ENCODE data around the gene OR10K1. TPM values are rescaled to one million over a fixed set of nuclear protein-coding genes. Genes with fewer than 3 reads are reported as not detected.

OR10K1 gene
- total and polyA plus RNA-seq, 11 donors, result not detected

DNA sequence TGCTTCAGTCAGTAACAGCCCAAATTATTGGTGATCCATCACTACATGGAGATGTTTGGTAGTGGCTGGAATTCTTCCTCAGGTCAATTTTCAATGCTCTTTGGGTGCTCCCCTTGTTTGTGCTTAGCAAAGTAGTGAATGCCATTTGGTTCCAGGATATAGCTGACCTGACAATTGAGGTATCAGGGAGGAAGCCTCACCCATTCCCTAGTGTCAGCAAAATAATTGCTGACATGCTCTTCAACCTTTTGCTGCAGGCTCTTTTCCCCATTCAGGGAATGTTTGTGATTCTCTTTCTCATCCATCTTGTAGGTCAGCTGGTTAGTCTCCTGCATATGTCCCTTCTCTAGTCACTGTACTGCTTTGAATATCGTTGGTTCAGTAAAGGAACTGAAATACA, 7.1 kb upstream of the OR10K1 start:
- TF ChIP-seq, protein P1, sequence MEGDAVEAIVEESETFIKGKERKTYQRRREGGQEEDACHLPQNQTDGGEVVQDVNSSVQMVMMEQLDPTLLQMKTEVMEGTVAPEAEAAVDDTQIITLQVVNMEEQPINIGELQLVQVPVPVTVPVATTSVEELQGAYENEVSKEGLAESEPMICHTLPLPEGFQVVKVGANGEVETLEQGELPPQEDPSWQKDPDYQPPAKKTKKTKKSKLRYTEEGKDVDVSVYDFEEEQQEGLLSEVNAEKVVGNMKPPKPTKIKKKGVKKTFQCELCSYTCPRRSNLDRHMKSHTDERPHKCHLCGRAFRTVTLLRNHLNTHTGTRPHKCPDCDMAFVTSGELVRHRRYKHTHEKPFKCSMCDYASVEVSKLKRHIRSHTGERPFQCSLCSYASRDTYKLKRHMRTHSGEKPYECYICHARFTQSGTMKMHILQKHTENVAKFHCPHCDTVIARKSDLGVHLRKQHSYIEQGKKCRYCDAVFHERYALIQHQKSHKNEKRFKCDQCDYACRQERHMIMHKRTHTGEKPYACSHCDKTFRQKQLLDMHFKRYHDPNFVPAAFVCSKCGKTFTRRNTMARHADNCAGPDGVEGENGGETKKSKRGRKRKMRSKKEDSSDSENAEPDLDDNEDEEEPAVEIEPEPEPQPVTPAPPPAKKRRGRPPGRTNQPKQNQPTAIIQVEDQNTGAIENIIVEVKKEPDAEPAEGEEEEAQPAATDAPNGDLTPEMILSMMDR (IDR thresholded peaks at IDR 0.05), result no peak
- no peak for TF ChIP-seq POLR2A (IDR thresholded peaks at IDR 0.05)
- H3K36me3 ChIP-seq, result no peaks in the 10 kb centered on the region
- intact Hi-C loops (cut with DNase I), result no loop called here
- no peaks in the 10 kb centered on the region for H3K4me1 ChIP-seq
- no peak for DNase-seq
- H3K9me3 ChIP-seq, result peaks cover 0 to 17% (median 0%) of the 10 kb centered on the region in 12 donors
- H3K27me3 ChIP-seq, result no peaks in the 10 kb centered on the region
- no peak overlapping the region for H3K4me3 ChIP-seq
- 79 to 90% (median 86%) methylated on average over 1 of the region's 1 CpG for WGBS, 4 donors
- no peak overlapping the region for H3K27ac ChIP-seq
- no peak for ATAC-seq

DNA sequence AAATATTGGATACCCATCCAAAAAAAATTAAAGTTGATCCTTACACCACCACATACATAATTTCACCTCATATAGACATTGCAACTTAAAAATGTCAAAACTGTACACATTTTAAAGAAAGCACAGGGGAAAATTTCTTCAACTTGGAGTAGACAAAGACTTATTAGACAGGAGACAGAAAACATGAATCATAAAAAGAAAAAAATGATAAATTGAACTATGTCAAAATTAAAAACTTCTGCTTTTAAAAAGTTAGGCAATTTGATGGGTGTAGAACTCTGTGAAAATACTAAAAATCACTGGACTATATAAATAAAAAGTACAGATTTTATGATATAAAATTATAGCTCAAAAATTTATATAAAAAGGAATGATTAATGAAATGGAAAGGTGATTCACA, 4.4 kb upstream of the OR10K1 start:
- no peaks in the 10 kb centered on the region for H3K36me3 ChIP-seq
- TF ChIP-seq, protein P1 (IDR thresholded peaks at IDR 0.05), result no peak
- TF ChIP-seq POLR2A (IDR thresholded peaks at IDR 0.05), result no peak
- DNase-seq (no peak), ATAC-seq (no peak)
- H3K27ac ChIP-seq, result no peak overlapping the region
- no peaks in the 10 kb centered on the region for H3K27me3 ChIP-seq
- intact Hi-C loops (cut with DNase I), result no loop called here
- peaks cover 0 to 9% (median 0%) of the 10 kb centered on the region in 12 donors for H3K9me3 ChIP-seq
- no peak overlapping the region for H3K4me3 ChIP-seq
- H3K4me1 ChIP-seq, result no peaks in the 10 kb centered on the region

DNA sequence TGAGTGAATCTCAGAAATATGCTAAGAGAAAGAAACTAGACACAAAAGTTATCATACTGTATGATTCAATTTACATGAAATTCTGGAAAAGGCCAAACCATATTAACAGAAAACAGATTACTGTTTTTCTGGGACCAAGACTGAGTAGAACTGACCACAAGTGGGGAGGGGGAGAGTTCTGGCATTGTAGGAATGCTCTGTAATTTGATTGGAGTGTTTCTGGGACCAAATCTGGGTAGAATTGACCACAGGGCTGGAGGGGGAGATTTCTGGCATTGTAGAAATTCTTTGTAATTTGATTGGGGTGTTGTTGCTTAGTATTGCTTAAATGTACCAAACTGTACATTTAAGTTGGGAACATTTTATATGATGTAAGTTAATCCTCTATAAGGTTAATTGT, 3.4 kb upstream of the OR10K1 start:
- Histone ChIP-seq H3K4me3 (no peak overlapping the region), H3K36me3 (no peaks in the 10 kb centered on the region), H3K4me1 (no peaks in the 10 kb centered on the region), H3K27ac (no peak overlapping the region), H3K27me3 (no peaks in the 10 kb centered on the region), H3K9me3 (peaks cover 0 to 3% (median 0%) of the 10 kb centered on the region in 12 donors)
- DNase-seq (no peak), ATAC-seq (no peak)
- intact Hi-C loops (cut with DNase I), result no loop called here
- TF ChIP-seq POLR2A (IDR thresholded peaks at IDR 0.05), result no peak
- TF ChIP-seq, protein P1 (IDR thresholded peaks at IDR 0.05), result no peak

DNA sequence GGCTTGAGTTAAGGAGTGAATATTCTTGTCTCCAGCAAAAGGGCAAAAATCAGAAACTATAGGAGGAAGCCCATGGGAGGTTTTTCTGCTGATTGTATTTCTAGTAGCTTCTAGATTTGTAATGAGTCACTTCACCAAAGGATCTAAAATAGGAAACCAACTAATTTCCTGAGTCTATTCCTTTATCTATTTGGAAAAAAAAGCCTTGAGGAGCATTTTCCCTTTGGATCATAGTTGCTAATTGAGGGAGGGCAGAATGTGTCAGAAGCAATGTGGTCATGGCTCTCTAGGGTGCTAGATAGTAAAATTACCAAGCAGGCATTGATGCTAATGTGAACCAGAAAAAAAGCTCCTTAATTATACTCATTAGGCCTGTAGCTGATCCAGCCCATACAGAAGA, 10.3 kb downstream of the OR10K1 start, which contains the start of gene OR10R2:
OR10R2 (plus strand) TSS at position 301 of the 400 bp plus-strand sequence. CDS start 106 bp downstream, outside the sequence.
- H3K4me1 ChIP-seq, result no peaks in the 10 kb centered on the region
- H3K36me3 ChIP-seq, result no peaks in the 10 kb centered on the region
- H3K9me3 ChIP-seq, result no peaks in the 10 kb centered on the region
- no peaks in the 10 kb centered on the region for H3K27me3 ChIP-seq
- DNase-seq, result no peak
- intact Hi-C loops (cut with DNase I), result no loop called here
- no peak within 1 kb of the TSS for H3K4me3 ChIP-seq
- no peak for ATAC-seq
- TF ChIP-seq, protein P1 (IDR thresholded peaks at IDR 0.05), result no peak
- no peak for TF ChIP-seq POLR2A (IDR thresholded peaks at IDR 0.05)
- no peak within 1 kb of the TSS for H3K27ac ChIP-seq

Measured in heart left ventricle (tissue), 16 donors.